ENCODE data around the gene ACACB.

The ACACB gene

GRCh38 chr12:109113661-109114321 lies 2.6 kb upstream of the ACACB start:
- TF ChIP-seq POLR2AphosphoS5 (IDR thresholded peaks at IDR 0.05; ENCODE audit: low read depth, low read length): no peak
- TF ChIP-seq TAF1 (IDR thresholded peaks at IDR 0.05; ENCODE audit: borderline replicate concordance, insufficient read depth, low read length): no peak
- no peak for TF ChIP-seq SIN3A (IDR thresholded peaks at IDR 0.05; ENCODE audit: borderline replicate concordance, insufficient read depth, low read length)
- TF ChIP-seq FOXP2 (optimal IDR thresholded peaks at IDR 0.05; ENCODE audit: borderline replicate concordance, extremely low read depth, extremely low read length, insufficient read depth): no peak
- TF ChIP-seq, protein P1, sequence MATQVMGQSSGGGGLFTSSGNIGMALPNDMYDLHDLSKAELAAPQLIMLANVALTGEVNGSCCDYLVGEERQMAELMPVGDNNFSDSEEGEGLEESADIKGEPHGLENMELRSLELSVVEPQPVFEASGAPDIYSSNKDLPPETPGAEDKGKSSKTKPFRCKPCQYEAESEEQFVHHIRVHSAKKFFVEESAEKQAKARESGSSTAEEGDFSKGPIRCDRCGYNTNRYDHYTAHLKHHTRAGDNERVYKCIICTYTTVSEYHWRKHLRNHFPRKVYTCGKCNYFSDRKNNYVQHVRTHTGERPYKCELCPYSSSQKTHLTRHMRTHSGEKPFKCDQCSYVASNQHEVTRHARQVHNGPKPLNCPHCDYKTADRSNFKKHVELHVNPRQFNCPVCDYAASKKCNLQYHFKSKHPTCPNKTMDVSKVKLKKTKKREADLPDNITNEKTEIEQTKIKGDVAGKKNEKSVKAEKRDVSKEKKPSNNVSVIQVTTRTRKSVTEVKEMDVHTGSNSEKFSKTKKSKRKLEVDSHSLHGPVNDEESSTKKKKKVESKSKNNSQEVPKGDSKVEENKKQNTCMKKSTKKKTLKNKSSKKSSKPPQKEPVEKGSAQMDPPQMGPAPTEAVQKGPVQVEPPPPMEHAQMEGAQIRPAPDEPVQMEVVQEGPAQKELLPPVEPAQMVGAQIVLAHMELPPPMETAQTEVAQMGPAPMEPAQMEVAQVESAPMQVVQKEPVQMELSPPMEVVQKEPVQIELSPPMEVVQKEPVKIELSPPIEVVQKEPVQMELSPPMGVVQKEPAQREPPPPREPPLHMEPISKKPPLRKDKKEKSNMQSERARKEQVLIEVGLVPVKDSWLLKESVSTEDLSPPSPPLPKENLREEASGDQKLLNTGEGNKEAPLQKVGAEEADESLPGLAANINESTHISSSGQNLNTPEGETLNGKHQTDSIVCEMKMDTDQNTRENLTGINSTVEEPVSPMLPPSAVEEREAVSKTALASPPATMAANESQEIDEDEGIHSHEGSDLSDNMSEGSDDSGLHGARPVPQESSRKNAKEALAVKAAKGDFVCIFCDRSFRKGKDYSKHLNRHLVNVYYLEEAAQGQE (IDR thresholded peaks at IDR 0.05; ENCODE audit: insufficient read depth in 1 of 2, low read depth in 2 of 2, low read length in 2 of 2): no peak

DNA sequence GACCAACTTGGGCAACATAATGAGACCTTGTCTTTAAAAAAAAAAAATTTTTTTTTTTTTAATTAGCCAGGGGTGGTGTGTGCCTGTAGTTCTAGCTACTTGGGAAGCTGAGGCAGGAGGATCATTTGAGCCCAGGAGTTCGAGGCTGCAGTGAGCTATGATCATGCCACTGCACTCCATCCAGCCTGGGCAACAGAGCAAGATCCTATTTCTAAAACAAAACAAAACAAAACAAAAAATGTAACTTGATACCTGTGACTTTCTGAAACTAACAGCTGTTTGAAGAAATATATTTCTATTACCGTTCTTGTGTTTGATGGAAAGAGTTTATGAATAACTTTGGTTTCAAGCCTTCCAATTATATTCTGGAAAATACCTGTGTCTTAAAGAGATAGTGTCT lies 1.7 kb upstream of the ACACB start:
- TF ChIP-seq FOXP2 (optimal IDR thresholded peaks at IDR 0.05; ENCODE audit: borderline replicate concordance, extremely low read depth, extremely low read length, insufficient read depth): no peak
- TF ChIP-seq TAF1 (IDR thresholded peaks at IDR 0.05; ENCODE audit: borderline replicate concordance, insufficient read depth, low read length): no peak
- TF ChIP-seq SIN3A (IDR thresholded peaks at IDR 0.05; ENCODE audit: borderline replicate concordance, insufficient read depth, low read length): no peak
- no peak for TF ChIP-seq POLR2AphosphoS5 (IDR thresholded peaks at IDR 0.05; ENCODE audit: low read depth, low read length)
- TF ChIP-seq, protein P1 (IDR thresholded peaks at IDR 0.05; ENCODE audit: insufficient read depth in 1 of 2, low read depth in 2 of 2, low read length in 2 of 2): no peak

DNA sequence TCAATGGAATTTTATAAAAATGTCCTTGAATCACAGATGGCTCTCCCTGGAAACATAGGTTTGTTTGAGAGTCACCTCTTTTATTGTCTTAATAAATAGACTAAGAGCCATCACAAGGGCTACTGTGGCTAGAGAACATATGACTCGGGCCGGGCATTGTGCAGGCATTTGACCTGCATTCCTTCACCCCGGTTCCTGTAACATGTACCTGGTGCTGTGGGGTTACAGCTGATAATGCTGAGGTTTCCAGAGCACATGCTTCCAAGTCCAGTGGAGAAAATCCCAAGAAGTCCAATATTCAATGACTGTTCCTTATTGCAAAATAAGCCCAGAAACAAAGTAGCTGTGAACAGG lies 1.0 kb upstream of the ACACB start:
- no peak for TF ChIP-seq FOXP2 (optimal IDR thresholded peaks at IDR 0.05; ENCODE audit: borderline replicate concordance, extremely low read depth, extremely low read length, insufficient read depth)
- TF ChIP-seq POLR2AphosphoS5 (IDR thresholded peaks at IDR 0.05; ENCODE audit: low read depth, low read length): no peak
- no peak for TF ChIP-seq SIN3A (IDR thresholded peaks at IDR 0.05; ENCODE audit: borderline replicate concordance, insufficient read depth, low read length)
- TF ChIP-seq, protein P1 (IDR thresholded peaks at IDR 0.05; ENCODE audit: insufficient read depth in 1 of 2, low read depth in 2 of 2, low read length in 2 of 2): no peak
- no peak for TF ChIP-seq TAF1 (IDR thresholded peaks at IDR 0.05; ENCODE audit: borderline replicate concordance, insufficient read depth, low read length)

- TF ChIP-seq TAF1 (IDR thresholded peaks at IDR 0.05; ENCODE audit: borderline replicate concordance, insufficient read depth, low read length) (no peak), SIN3A (IDR thresholded peaks at IDR 0.05; ENCODE audit: borderline replicate concordance, insufficient read depth, low read length) (no peak), POLR2AphosphoS5 (IDR thresholded peaks at IDR 0.05; ENCODE audit: low read depth, low read length) (no peak), FOXP2 (optimal IDR thresholded peaks at IDR 0.05; ENCODE audit: borderline replicate concordance, extremely low read depth, extremely low read length, insufficient read depth) (no peak)
- TF ChIP-seq, protein P1 (IDR thresholded peaks at IDR 0.05; ENCODE audit: insufficient read depth in 1 of 2, low read depth in 2 of 2, low read length in 2 of 2): no peak
Observed at GRCh38 chr12:109116611-109116949, 193 bp downstream of the ACACB start.
